Naive B cell (primary cell): ENCODE data around the gene RNF150. TPM values are rescaled to one million over a fixed set of nuclear protein-coding genes. Genes with fewer than 3 reads are reported as not detected.
A peak's percentile ranks its signal among the peaks of the same experiment; 100 is the strongest.

Source experiments
- ATAC-seq, 2 donors: fragments of 150-1000 bp; cut with Tn5 transposase; 2 replicates each; pipeline ENCODE4 v1.10.0; 2021; ENCODE audit warnings: low read depth in 2 of 2, mild to moderate bottlenecking in 2 of 2, moderate library complexity in 2 of 2
- DNase-seq: peaks from one replicate; pipeline ENCODE4 v3.0.0; 2022
- H3K27ac Mint-ChIP-seq, 6 donors: one replicate each; pipeline ENCODE4 v1.8.0; 2020 to 2022; ENCODE audit warnings: mild to moderate bottlenecking in 6 of 6, mixed read lengths in 6 of 6, moderate library complexity in 5 of 6, inconsistent platforms in 2 of 6
- H3K27me3 Mint-ChIP-seq, 3 donors: one replicate each; pipeline ENCODE4 v1.8.0; 2021 to 2022; ENCODE audit warnings: mixed read lengths in 3 of 3, mild to moderate bottlenecking in 1 of 3
- H3K36me3 Mint-ChIP-seq, 2 donors: one replicate each; pipeline ENCODE4 v1.8.0; 2020 to 2022; ENCODE audit warnings: mixed read lengths in 2 of 2, inconsistent platforms in 1 of 2, mild to moderate bottlenecking in 1 of 2
- H3K4me1 Mint-ChIP-seq, 3 donors: one replicate each; pipeline ENCODE4 v1.8.0; 2020 to 2022; ENCODE audit warnings: mixed read lengths in 3 of 3, inconsistent platforms in 1 of 3, mild to moderate bottlenecking in 1 of 3, moderate library complexity in 1 of 3
- H3K4me3 Mint-ChIP-seq, 8 donors: one replicate each; pipeline ENCODE4 v1.8.0; 2020 to 2022; ENCODE audit warnings: mild to moderate bottlenecking in 8 of 8, mixed read lengths in 8 of 8, moderate library complexity in 8 of 8, inconsistent platforms in 2 of 8
- H3K9me3 Mint-ChIP-seq, 7 donors: one replicate each; pipeline ENCODE4 v1.8.0; 2020 to 2022; ENCODE audit warnings: mixed read lengths in 7 of 7, mild to moderate bottlenecking in 5 of 7, inconsistent platforms in 2 of 7, moderate library complexity in 1 of 7
- polyA plus RNA-seq, 6 donors: library from polyadenylated mRNA; unstranded; fragments of 300-500 nt; fragmentation: Illumina TruSeq; gene quantifications; one replicate each; pipeline ENCODE4 v1.2.3, GENCODE V29; 2021; ENCODE audit warnings: low read depth in 6 of 6

Gene RNF150
- polyA plus RNA-seq, 6 donors from 2014 or later, result 0.15 TPM; not detected in 5

DNA sequence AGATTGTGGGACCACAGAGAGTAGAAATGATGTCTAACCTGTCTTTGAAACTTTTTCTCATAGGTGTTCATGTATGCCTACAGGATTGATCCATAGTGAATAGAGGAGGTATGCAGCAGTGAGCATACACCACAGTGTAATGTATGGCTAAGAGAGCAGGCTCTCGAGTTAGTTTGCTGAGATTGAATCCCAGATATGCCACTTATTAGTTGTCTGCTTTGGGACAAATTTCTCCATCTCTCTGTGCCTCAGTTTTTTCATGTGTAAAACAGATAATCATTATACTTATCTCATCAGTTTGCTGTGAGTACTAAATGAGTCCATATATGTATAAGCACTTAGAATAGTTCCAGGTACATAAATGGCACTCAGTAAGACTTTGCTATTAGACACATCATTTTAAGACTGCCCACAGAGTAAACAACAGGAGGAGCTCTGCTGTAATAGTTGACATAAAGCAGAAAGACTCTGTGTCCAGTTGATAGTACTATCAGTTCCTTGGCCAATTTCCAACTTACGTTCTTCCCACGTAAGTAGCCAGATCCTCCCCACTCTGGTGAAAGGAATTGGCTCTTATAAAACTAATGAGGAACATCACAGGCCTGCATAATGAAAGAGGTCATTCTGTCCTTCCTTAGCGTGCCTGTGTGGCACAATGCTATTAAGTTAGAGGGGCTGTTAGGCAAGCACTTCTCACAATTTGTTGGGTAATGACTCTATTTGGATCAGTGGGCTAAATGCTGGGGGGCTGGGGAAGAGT lies 20.7 kb upstream of the RNF150 start:
- Mint-ChIP-seq H3K9me3 (no peaks in the 10 kb centered on the region), H3K4me3 (no peak overlapping the region), H3K27ac (no peak overlapping the region), H3K36me3 (no peaks in the 10 kb centered on the region), H3K4me1 (no peaks in the 10 kb centered on the region), H3K27me3 (peaks cover 0 to 15% (median 8%) of the 10 kb centered on the region in 3 donors)
- no peak for DNase-seq
- no peak for ATAC-seq

DNA sequence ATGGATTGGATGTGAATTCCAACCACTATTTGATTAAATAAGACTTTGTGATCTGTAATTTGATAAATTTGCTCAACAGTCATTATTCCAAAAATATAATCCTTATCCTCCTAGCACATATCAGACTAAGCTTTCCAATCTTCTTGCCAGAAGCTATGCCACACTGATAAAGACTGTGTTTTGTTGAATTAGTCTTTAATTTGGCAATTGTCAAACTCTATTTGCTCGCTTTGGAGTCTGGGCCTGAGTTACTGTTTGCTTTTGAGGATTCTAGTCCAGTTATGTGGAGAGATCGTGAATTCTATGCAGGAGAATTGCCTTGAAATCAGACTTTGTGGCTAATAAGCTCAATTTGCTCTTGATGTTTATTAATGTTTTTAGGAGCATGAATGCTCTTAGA lies 10.9 kb upstream of the RNF150 start:
- Mint-ChIP-seq H3K36me3 (no peaks in the 10 kb centered on the region), H3K4me1 (no peaks in the 10 kb centered on the region), H3K27me3 (peaks cover 0 to 8% (median 3%) of the 10 kb centered on the region in 3 donors), H3K27ac (no peak overlapping the region), H3K9me3 (peaks cover 0 to 4% (median 0%) of the 10 kb centered on the region in 7 donors), H3K4me3 (no peak overlapping the region)
- no peak for ATAC-seq
- DNase-seq, result no peak

DNA sequence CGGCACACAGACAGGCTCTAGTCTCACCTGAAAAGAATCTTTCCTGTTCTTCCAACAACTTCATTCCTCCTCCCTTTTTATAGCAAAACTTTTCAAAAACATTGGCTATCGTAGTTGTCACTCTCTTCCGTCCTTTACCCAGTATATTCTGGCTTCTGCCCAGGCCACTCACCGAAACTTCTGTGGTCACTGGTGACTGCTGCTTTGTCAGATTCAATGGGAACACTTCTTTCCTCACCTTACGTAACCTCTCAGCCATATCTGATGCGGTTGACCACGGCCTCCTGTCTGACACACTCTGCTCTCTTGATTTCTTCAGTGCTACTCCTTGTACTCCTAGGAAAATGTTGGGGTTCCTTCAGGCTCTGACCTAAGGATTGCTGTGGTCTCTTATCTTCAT lies 9.2 kb upstream of the RNF150 start:
- Mint-ChIP-seq H3K4me3 (no peak overlapping the region), H3K9me3 (no peaks in the 10 kb centered on the region), H3K27ac (no peak overlapping the region), H3K36me3 (no peaks in the 10 kb centered on the region), H3K4me1 (no peaks in the 10 kb centered on the region), H3K27me3 (peaks cover 2 to 10% (median 6%) of the 10 kb centered on the region in 3 donors)
- ATAC-seq (no peak), DNase-seq (no peak)

DNA sequence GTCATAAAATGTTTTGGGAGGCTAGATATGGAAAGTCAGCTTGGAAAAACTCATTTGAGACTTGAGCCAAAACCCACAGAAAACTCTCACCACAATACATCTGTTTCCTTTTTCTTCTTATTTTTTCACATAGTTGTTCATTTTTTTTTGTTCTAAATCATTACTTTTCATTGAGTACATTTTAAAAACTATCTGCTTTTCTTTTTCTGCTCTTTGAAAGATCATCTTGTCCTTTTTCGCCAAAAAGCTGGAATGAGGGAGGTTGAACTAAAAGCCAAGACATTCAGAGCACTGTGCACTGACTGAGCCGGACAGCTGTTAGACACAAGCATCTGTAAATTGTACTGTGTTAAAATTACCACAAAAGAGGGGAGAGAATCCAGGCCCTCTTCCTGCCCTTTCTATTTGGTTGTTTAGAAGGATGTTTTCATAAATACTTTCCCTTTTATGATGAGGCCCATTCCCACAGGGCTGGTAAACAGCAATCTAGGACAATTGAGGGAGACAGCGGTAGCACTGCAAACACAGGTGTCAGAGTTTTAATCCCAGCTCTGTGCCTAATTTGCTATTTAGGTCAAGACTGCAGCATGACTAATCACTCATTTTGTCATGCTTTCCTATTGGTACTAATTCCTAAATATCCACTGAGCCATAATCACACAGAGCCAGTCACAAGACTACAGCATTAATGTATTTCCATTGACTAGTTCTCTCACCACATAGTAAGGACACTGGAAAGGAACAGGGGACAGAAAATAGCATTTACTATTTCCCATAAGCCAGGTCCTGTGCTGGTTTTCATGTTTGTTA lies 7.3 kb upstream of the RNF150 start:
- Mint-ChIP-seq H3K27ac (no peak overlapping the region), H3K4me3 (no peak overlapping the region), H3K4me1 (no peaks in the 10 kb centered on the region), H3K36me3 (no peaks in the 10 kb centered on the region), H3K27me3 (peaks cover 13 to 22% (median 17%) of the 10 kb centered on the region in 3 donors), H3K9me3 (no peaks in the 10 kb centered on the region)
- DNase-seq (no peak), ATAC-seq (no peak)

DNA sequence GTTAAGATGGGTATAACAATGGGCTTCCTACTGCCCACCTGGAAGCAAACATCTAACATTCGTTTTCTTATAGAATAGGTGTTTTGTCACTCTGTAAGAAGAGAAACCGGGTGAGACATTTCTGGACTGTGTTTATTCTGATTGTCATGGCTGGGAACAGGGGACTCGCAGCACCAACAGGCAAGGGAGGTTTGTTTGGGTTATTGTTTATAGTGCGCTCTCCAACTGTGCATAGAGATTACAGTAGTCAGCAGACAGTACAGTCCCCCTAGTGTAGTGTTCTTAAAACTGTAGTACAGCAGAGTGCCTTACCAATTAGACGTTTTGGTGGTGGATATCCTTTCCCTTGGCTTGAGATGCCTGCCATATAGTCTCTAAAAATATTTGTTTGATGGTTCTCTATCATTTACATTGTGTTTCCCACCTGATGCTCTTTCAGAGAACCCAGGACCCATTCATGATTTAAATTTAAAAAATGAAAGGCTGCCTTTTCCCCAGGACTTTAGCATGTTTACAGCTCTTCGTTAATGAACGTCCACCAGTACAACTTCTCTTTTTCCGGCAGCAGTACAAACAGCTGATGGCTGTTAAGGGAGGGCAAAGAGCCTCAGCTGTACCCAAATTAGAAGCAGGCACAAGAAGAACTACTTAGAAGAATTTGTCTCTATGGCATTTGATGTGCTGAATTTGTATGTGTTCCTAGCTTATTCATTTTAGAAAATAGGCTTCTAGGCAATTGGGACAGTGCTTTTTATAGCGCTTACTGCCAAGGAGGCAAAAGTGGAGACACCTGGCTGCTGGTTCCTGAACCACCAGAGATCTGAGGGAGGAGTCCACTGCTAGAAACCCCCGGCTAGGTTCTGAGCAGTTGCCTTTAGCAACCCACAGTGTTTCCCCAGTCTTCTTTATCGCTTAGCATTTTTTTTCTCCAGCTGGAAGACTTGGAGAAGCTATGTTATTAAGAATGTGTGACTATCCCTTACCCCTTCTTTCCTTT lies 1.0 kb upstream of the RNF150 start:
- H3K27ac Mint-ChIP-seq, result no peak overlapping the region
- H3K9me3 Mint-ChIP-seq, result peaks cover 0 to 4% (median 0%) of the 10 kb centered on the region in 7 donors
- ATAC-seq, result no peak
- H3K27me3 Mint-ChIP-seq, result peaks cover 38 to 68% (median 59%) of the 10 kb centered on the region in 3 donors
- peaks cover 11 to 22% (median 13%) of the 10 kb centered on the region in 3 donors for H3K4me1 Mint-ChIP-seq
- H3K36me3 Mint-ChIP-seq, result no peaks in the 10 kb centered on the region
- H3K4me3 Mint-ChIP-seq, result peak overlapping the region; percentile 85 to 98 (median 91)
- DNase-seq, result no peak

DNA sequence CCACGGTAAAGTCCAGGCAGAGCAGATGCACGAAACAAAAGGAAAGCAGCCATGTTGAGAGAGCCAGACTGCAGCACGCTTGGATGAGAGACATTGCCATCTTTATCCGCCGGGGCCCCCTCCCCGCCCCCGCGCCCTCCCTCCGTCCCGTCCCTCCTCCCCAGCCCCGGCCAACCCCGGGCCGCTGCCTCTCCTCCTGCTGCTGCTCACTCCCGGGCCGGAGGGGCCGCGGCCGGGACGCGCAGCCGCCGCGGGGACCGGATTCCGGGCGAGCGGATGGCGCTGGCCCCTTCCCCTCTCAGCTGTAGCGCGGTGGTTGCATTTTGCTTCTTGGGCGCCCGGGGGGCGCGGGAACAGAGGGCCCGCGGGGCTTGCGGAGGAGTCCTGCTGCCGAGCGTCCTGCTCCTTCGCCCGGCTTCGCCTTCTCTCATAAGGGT lies 542 bp downstream of the RNF150 start:
- Mint-ChIP-seq H3K4me3 (peak overlapping the region; percentile 52 to 93 (median 78)), H3K36me3 (no peaks in the 10 kb centered on the region), H3K27ac (no peak overlapping the region), H3K9me3 (peaks cover 0 to 4% (median 0%) of the 10 kb centered on the region in 7 donors), H3K27me3 (peaks cover 41 to 83% (median 74%) of the 10 kb centered on the region in 3 donors), H3K4me1 (peaks cover 11 to 22% (median 13%) of the 10 kb centered on the region in 3 donors)
- peak in 1 of 2 donors; percentile 16 for ATAC-seq
- DNase-seq, result no peak

DNA sequence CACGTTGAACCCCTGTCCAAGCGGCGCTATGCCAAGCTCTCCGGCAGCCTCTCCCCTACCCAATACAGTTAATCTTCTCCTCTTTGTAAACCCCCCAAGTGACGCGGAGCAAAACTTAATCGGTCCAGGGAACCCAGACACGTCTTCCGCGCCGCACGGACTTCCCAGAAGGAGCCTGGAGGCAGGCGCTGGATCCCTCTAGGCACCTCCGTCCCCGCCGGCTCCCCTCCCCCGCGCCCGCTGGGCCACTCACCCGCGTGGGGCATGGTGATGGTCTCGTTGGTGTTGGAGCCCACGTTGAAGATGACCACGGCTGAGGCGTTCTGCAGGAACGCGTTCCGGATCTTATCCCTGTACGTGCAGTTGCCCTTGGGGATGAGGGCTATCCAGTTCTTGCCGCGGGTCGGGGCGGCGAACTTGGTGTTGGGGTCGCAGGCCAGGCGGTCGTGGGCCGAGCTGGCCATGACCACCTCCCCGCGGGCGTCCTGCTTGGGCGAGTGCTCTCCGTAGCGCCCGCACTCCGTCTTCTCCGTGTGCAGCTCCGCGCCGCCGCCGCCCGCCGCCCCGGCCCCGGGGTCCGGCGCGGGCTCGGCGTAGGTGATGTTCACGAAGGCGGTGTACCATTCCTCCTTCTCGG lies 1.1 kb downstream of the RNF150 start:
- H3K36me3 Mint-ChIP-seq, result no peaks in the 10 kb centered on the region
- peaks cover 0 to 4% (median 0%) of the 10 kb centered on the region in 7 donors for H3K9me3 Mint-ChIP-seq
- H3K4me1 Mint-ChIP-seq, result peaks cover 11 to 22% (median 13%) of the 10 kb centered on the region in 3 donors
- peak in 1 of 2 donors; percentile 17 for ATAC-seq
- no peak for DNase-seq
- peaks cover 37 to 79% (median 69%) of the 10 kb centered on the region in 3 donors for H3K27me3 Mint-ChIP-seq
- H3K27ac Mint-ChIP-seq, result peak overlapping the region in 1 of 6 donors; percentile 28
- H3K4me3 Mint-ChIP-seq, result peak overlapping the region; percentile 67 to 91 (median 78)

DNA sequence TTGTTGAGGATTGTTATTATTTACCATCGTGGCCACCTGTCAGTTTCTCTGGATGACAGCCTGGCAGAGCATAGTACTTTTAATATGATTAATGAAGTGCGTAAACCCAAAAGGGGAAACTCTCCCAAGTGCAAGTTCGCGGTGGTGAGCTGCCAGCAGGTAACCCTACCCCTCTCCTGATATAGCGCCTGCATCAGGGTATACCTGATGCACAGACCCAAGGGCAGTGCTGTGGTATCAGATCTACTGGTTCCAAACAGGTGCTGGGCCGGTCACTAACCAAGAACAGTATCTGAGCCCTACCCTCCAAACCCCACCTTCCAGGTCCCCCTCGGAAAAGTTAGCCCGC lies 1.6 kb downstream of the RNF150 start:
- DNase-seq (no peak), ATAC-seq (no peak)
- peak overlapping the region in 1 of 6 donors; percentile 28 for H3K27ac Mint-ChIP-seq
- H3K4me3 Mint-ChIP-seq, result peak overlapping the region; percentile 67 to 91 (median 78)
- no peaks in the 10 kb centered on the region for H3K36me3 Mint-ChIP-seq
- peaks cover 11 to 22% (median 13%) of the 10 kb centered on the region in 3 donors for H3K4me1 Mint-ChIP-seq
- H3K27me3 Mint-ChIP-seq, result peaks cover 36 to 74% (median 64%) of the 10 kb centered on the region in 3 donors
- peaks cover 0 to 4% (median 0%) of the 10 kb centered on the region in 7 donors for H3K9me3 Mint-ChIP-seq

DNA sequence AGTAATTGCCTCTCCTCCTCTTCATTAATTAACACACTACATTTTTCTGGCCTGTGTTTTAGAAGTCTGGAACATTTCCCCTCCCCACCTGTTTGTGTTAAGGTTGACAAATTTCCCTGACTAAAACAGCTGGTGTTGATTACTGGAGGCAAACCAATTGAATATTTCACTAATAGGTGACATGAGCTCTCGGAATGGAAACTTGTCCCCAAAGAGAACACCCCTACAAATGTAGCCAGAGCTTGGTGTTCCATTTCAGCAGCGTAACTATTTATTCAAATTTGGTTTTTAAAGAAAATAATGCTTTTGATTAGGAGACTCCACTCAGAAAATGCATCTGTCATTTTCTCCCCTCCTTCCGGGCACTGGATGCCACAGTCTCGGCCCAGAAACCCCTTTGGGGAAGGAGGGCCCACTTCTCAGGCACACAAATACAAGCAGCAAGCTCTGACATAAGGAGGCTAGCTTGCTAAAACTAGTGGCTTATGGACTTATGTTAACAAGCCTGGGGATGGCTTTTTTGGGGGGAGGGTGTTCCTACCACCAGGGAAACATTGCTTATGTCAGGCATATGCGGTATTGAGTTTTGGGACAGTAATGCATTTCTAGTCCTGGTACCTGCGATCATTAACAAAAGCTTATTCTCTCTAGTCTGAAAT lies 2.2 kb downstream of the RNF150 start:
- Mint-ChIP-seq H3K4me1 (peaks cover 11 to 22% (median 13%) of the 10 kb centered on the region in 3 donors), H3K27ac (no peak overlapping the region), H3K9me3 (peaks cover 0 to 4% (median 0%) of the 10 kb centered on the region in 7 donors), H3K4me3 (peak overlapping the region in 5 of 8 donors; percentile 72 to 91 (median 80)), H3K36me3 (no peaks in the 10 kb centered on the region), H3K27me3 (peaks cover 33 to 70% (median 58%) of the 10 kb centered on the region in 3 donors)
- DNase-seq (no peak), ATAC-seq (no peak)

DNA sequence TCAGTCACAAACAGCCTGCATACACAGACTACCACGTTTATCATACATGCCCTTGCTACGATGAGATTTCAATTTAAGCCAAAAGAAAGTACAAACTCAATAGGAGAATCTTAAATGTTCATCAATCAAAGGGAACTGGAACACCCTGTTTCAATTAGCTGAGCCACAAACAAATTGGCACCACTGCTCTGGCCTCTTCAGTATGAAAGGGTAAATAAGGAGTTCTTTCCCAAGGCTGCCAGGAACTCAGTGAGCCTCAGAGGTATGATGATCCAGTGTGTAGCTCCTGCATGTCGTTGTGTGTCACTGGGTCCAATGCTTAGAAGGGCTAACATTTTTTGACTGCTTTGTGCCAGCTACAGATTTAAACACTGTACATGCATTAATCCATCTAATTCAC lies 5.4 kb downstream of the RNF150 start:
- Mint-ChIP-seq H3K27me3 (peaks cover 27 to 48% (median 40%) of the 10 kb centered on the region in 3 donors), H3K9me3 (peaks cover 0 to 5% (median 0%) of the 10 kb centered on the region in 7 donors), H3K4me3 (no peak overlapping the region), H3K27ac (no peak overlapping the region), H3K36me3 (no peaks in the 10 kb centered on the region), H3K4me1 (peaks cover 4 to 10% (median 6%) of the 10 kb centered on the region in 3 donors)
- no peak for ATAC-seq
- no peak for DNase-seq

DNA sequence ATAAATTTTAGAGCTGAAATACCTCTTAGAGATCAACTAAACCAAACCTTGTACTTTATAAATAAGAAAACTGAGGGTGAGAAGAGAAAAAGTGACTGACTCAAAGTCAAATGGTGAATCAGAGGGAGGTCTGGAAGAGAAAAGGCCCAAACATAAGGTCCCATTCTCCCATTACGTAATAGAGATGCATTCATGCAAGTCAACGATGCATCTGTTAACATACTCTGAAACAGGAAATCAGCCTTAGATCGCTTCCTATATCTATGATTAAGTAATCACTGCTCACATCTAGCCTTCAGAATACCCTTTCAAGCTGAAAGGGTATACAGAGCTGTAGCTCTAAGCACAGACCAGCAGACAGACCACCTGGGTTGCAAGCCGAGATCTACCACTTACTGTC lies 6.5 kb downstream of the RNF150 start:
- H3K9me3 Mint-ChIP-seq, result peaks cover 0 to 5% (median 0%) of the 10 kb centered on the region in 7 donors
- H3K4me3 Mint-ChIP-seq, result no peak overlapping the region
- peaks cover 0 to 5% (median 1%) of the 10 kb centered on the region in 3 donors for H3K4me1 Mint-ChIP-seq
- peaks cover 23 to 42% (median 34%) of the 10 kb centered on the region in 3 donors for H3K27me3 Mint-ChIP-seq
- H3K27ac Mint-ChIP-seq, result no peak overlapping the region
- H3K36me3 Mint-ChIP-seq, result no peaks in the 10 kb centered on the region
- DNase-seq (no peak), ATAC-seq (no peak)

DNA sequence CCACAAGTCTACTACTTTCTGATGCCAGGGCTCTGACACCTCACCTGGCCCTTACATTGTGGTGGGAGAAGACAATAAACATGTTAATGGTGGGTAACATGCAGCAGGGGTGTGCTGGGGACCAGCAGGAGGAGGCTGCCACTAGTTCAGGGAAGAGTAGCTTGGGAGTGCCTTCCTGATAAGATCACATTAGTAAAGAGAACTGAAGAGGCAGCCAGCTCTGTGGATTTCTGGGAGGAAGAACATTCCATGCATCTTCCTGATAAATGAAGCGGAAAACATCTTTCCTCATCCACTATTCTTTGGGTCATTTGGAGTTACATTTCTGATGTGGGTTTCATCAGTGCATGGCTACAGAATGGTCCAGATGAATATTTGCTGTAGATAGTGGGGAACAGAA lies 9.0 kb downstream of the RNF150 start:
- no peak overlapping the region for H3K4me3 Mint-ChIP-seq
- H3K27me3 Mint-ChIP-seq, result peaks cover 6 to 30% (median 16%) of the 10 kb centered on the region in 3 donors
- no peaks in the 10 kb centered on the region for H3K36me3 Mint-ChIP-seq

More for the DNA sequence above, 9.0 kb downstream of the RNF150 start:
- Mint-ChIP-seq H3K27ac (no peak overlapping the region), H3K9me3 (peaks cover 0 to 5% (median 0%) of the 10 kb centered on the region in 7 donors), H3K4me1 (no peaks in the 10 kb centered on the region)
- DNase-seq (no peak), ATAC-seq (no peak)
